ENCODE data around the gene DDX27. TPM values are rescaled to one million over a fixed set of nuclear protein-coding genes. Genes with fewer than 3 reads are reported as not detected.

DDX27 gene
- total RNA-seq, 1 donor from 2014 or later, result 37.9 TPM

DNA sequence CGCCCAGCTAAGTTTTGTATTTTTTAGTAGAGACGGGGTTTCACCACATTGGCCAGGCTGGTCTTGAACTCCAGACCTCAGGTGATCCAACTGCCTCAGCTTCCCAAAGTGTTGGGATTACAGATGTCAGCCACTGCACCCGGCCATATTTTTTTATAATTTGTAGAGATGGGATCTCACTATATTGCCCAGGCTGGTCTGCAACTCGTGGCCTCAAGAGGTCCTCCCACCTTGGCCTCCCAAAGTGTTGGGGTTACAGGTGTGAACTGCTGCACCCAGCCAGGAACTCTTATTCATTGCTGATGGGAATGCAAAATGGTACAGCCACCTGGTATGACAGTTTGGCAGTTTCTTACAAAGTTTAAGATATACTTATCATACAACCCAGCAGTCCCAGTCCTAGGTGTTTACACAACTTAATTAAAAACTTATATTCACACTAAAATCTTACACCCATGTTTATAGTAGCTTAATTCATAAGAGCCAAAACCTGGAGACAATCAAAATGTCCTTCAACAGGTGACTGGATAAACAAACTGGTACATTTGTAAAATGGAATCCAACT is 19.4 kb upstream of the DDX27 start:
- TF ChIP-seq, protein P1, sequence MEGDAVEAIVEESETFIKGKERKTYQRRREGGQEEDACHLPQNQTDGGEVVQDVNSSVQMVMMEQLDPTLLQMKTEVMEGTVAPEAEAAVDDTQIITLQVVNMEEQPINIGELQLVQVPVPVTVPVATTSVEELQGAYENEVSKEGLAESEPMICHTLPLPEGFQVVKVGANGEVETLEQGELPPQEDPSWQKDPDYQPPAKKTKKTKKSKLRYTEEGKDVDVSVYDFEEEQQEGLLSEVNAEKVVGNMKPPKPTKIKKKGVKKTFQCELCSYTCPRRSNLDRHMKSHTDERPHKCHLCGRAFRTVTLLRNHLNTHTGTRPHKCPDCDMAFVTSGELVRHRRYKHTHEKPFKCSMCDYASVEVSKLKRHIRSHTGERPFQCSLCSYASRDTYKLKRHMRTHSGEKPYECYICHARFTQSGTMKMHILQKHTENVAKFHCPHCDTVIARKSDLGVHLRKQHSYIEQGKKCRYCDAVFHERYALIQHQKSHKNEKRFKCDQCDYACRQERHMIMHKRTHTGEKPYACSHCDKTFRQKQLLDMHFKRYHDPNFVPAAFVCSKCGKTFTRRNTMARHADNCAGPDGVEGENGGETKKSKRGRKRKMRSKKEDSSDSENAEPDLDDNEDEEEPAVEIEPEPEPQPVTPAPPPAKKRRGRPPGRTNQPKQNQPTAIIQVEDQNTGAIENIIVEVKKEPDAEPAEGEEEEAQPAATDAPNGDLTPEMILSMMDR (IDR thresholded peaks at IDR 0.05; ENCODE audit: unreplicated experiment), result no peak
- Mint-ChIP-seq H3K27me3 (ENCODE audit: low read depth) (no peaks in the 10 kb centered on the region), H3K9me3 (peaks cover 4% of the 10 kb centered on the region), H3K36me3 (no peaks in the 10 kb centered on the region), H3K4me3 (no peak overlapping the region), H3K27ac (no peak overlapping the region), H3K4me1 (no peaks in the 10 kb centered on the region)
- no peak for DNase-seq (ENCODE audit: low spot score in 2 of 2, unreplicated experiment in 2 of 2)

DNA sequence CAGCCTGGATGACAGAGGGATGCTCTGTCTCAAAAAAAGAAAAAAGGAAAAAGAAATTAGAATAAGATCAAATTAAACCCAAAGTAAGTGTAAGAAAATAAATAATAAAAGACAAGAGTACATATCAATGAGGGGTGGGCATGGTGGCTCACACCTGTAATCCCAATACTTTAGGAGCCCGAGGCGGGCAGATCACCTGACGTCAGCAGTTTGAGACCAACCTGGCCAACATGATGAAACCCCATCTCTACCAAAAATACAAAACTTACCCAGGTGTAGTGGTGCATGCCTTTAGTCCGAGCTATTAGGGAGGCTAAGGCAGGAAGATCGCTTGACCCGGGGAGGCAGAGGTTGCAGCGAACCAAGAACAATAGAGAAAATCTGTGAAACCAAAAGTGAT is 16.2 kb upstream of the DDX27 start:
- Mint-ChIP-seq H3K9me3 (peaks cover 4% of the 10 kb centered on the region), H3K4me1 (no peaks in the 10 kb centered on the region), H3K27me3 (ENCODE audit: low read depth) (no peaks in the 10 kb centered on the region), H3K4me3 (no peak overlapping the region), H3K36me3 (no peaks in the 10 kb centered on the region), H3K27ac (no peak overlapping the region)
- no peak for DNase-seq (ENCODE audit: low spot score in 2 of 2, unreplicated experiment in 2 of 2)
- TF ChIP-seq, protein P1 (IDR thresholded peaks at IDR 0.05; ENCODE audit: unreplicated experiment), result no peak

DNA sequence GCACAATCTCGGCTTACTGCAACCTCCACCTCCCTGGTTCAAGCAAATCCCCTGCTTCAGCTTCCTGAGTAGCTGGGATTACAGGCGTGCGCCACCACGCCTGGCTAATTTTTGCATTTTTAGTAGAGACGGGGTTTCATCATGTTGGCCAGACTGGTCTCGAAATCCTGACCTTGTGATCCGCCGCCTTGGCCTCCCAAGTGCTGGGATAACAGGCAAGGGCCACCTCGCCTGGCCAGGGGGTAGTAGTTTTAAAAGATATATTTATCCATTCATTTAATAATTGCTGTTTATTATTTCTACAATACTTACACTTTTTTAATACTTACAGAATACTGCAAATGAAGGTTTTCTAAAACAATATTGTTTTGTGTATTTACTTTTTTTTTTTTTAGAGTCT is 15.5 kb upstream of the DDX27 start:
- H3K27ac Mint-ChIP-seq, result no peak overlapping the region
- no peak for DNase-seq (ENCODE audit: low spot score in 2 of 2, unreplicated experiment in 2 of 2)

DNA sequence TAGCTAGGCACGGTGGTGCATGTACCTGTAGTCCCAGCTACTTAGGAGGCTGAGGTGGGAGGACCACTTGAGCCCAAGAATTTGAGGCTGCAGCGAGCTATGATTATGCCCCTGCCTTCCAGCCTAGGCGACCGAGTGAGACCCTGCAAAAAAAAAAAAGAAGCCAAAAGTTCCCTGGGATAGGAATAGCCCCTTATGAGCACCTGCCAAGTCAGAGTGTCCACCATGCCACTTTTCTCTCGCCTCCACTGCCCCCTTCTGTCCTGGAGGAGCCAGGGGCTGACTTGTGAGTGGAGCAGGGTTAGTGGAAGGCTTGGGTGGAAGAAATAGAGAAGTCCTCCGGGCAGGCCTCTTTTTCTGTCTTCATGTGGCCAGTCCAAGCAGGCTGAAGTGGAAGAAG is 12.1 kb upstream of the DDX27 start:
- H3K27ac Mint-ChIP-seq, result no peak overlapping the region
- H3K36me3 Mint-ChIP-seq, result no peaks in the 10 kb centered on the region
- DNase-seq (ENCODE audit: low spot score in 2 of 2, unreplicated experiment in 2 of 2), result no peak
- TF ChIP-seq, protein P1 (IDR thresholded peaks at IDR 0.05; ENCODE audit: unreplicated experiment), result no peak
- H3K4me1 Mint-ChIP-seq, result no peaks in the 10 kb centered on the region
- peaks cover 11% of the 10 kb centered on the region for H3K9me3 Mint-ChIP-seq
- H3K4me3 Mint-ChIP-seq, result no peak overlapping the region
- no peaks in the 10 kb centered on the region for H3K27me3 Mint-ChIP-seq (ENCODE audit: low read depth)

More for the DNA sequence above, 15.5 kb upstream of the DDX27 start:
- H3K4me1 Mint-ChIP-seq, result no peaks in the 10 kb centered on the region
- H3K9me3 Mint-ChIP-seq, result peaks cover 4% of the 10 kb centered on the region
- no peaks in the 10 kb centered on the region for H3K27me3 Mint-ChIP-seq (ENCODE audit: low read depth)
- H3K4me3 Mint-ChIP-seq, result no peak overlapping the region
- TF ChIP-seq, protein P1 (IDR thresholded peaks at IDR 0.05; ENCODE audit: unreplicated experiment), result no peak
- no peaks in the 10 kb centered on the region for H3K36me3 Mint-ChIP-seq

DNA sequence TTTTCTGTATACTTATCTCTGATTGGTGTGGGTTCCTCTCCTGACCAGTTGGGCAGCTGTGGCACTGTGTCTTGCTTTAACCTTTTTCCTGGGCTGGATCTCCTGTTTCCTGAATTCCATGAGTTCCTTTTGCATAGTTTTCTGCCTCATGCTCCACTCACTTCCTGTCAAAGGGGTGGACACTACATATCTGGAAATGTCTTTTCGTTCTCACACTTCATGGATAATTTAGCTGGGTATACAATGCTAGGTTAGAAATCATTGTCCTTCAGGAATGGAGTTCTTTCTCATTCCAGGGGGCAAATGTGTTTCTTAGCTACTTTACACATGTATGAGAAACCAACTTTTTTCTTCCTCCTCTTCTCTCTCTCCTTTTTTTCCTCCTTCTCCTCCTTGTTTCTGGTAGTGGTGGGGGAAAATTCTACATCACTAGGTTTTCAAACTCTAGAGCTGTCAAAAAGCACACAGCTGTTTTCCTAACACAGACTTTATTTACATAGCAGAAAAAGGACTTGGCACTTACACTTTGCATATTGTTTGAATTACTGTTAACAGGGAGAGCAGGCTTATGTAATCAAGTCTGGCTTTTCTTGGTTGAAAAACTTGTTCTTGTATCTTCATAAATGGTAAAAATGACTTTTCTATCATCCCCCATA is 9.0 kb upstream of the DDX27 start:
- DNase-seq (ENCODE audit: low spot score in 2 of 2, unreplicated experiment in 2 of 2), result no peak
- no peaks in the 10 kb centered on the region for H3K27me3 Mint-ChIP-seq (ENCODE audit: low read depth)
- no peak overlapping the region for H3K4me3 Mint-ChIP-seq
- H3K27ac Mint-ChIP-seq, result no peak overlapping the region
- peaks cover 11% of the 10 kb centered on the region for H3K9me3 Mint-ChIP-seq
- no peaks in the 10 kb centered on the region for H3K36me3 Mint-ChIP-seq
- TF ChIP-seq, protein P1 (IDR thresholded peaks at IDR 0.05; ENCODE audit: unreplicated experiment), result no peak
- H3K4me1 Mint-ChIP-seq, result no peaks in the 10 kb centered on the region

Data from mesothelial cell of epicardium (in vitro differentiated cells).